GM18867 (cell line): ENCODE results near the gene KIF3C.
"Not testable (repeated sequence)": the region's sequence is repeated elsewhere in the genome, so short reads cannot be mapped to it uniquely, and the experiment has no call there.

ENCODE experiments used
- ATAC-seq: cut with Tn5 transposase; IDR thresholded peaks from one replicate; pipeline ENCODE4 v1.9.1; 2021; ENCODE audit warnings: mild to moderate bottlenecking, moderate library complexity; ENCODE audit not compliant: unreplicated experiment

The KIF3C gene

GRCh38 chr2:25966531-25967270, 15.6 kb downstream of the KIF3C start:
- no peak for ATAC-seq

- ATAC-seq, result no peak
Observed at GRCh38 chr2:25964891-25965290, 17.4 kb downstream of the KIF3C start.

GRCh38 chr2:25960920-25961319, 21.4 kb downstream of the KIF3C start:
- ATAC-seq, result no peak

- no peak for ATAC-seq
Observed at GRCh38 chr2:25960396-25960795, 21.9 kb downstream of the KIF3C start.

- ATAC-seq, result not testable (repeated sequence)
Observed at GRCh38 chr2:25958611-25959010, 23.7 kb downstream of the KIF3C start.

- no peak for ATAC-seq
Observed at GRCh38 chr2:25957743-25958142, 24.6 kb downstream of the KIF3C start.

- no peak for ATAC-seq
Observed at GRCh38 chr2:25955869-25956535, 26.3 kb downstream of the KIF3C start.

GRCh38 chr2:25955036-25955435, 27.3 kb downstream of the KIF3C start:
- ATAC-seq, result no peak

GRCh38 chr2:25954199-25954752, 28.0 kb downstream of the KIF3C start:
- no peak for ATAC-seq

- ATAC-seq, result peak; percentile 50
Observed at GRCh38 chr2:25951071-25951547, 31.2 kb downstream of the KIF3C start.

GRCh38 chr2:25948437-25948836, 33.9 kb downstream of the KIF3C start:
- ATAC-seq, result no peak

- no peak for ATAC-seq
Observed at GRCh38 chr2:25941042-25941441, 41.3 kb downstream of the KIF3C start.

GRCh38 chr2:25939257-25939668, 43.0 kb downstream of the KIF3C start:
- no peak for ATAC-seq

GRCh38 chr2:25938345-25938744, 44.0 kb downstream of the KIF3C start:
- no peak for ATAC-seq

- ATAC-seq, result no peak
Observed at GRCh38 chr2:25936889-25937545, 45.3 kb downstream of the KIF3C start.

GRCh38 chr2:25933622-25934021, 48.7 kb downstream of the KIF3C start:
- ATAC-seq, result no peak

- no peak for ATAC-seq
Observed at GRCh38 chr2:25929789-25930473, 52.4 kb downstream of the KIF3C start.

- ATAC-seq, result no peak
Observed at GRCh38 chr2:25928668-25929067, 53.6 kb downstream of the KIF3C start.

GRCh38 chr2:25926984-25927756, 55.1 kb downstream of the KIF3C start:
- ATAC-seq, result no peak

- ATAC-seq, result no peak
Observed at GRCh38 chr2:25922501-25922900, 59.8 kb downstream of the KIF3C start.
